HG03097 (cell line): ENCODE data around the gene TUBB4B.

ENCODE experiments used
- ATAC-seq: cut with Tn5 transposase; IDR thresholded peaks from one replicate; pipeline ENCODE4 v1.9.1; 2021; ENCODE audit not compliant: unreplicated experiment, low FRiP score

TUBB4B gene

DNA sequence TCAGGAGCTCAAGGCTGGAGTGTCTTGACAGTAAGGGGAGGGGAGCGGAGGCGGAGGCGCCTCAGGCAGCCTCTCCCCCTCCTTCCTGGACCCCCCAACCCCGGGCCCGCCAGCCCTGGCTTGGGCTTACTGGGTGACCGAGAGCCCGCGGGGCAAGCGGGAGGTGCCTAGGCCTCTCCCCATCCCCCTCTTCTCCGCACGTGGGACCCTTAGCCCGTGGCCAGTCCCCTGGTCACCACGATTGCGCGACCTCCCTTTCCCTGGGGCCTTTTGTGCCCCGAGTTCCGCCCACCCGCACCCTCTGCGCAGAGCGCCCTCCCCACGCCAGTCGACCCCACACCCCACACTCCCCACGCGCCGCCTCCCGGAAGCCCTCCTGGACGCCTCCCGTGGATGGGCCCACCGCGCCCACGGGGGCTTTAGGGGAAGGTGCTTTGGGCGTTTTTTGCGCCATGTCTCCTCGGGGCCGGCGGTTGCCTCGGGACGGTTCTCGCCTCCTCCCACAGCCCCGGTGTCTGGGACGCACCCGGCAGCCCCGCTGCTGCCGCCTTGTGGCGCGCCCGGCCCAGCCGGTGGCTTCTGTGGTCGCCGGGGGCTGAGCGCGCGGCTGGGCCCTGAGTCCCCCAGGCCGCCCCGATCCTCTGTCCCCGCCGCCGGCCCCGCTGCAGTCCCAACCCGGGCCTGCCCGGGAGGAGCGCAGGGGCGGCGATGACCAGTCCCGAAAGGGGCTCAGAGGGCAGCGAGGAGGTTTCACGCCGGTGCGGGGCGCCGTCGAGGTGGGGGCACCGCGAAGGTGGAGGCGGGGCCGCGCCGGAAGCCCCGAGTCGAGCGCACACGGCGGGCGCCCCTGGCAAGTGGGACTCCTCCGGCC, 39.6 kb downstream of the TUBB4B start:
- ATAC-seq: no peak

DNA sequence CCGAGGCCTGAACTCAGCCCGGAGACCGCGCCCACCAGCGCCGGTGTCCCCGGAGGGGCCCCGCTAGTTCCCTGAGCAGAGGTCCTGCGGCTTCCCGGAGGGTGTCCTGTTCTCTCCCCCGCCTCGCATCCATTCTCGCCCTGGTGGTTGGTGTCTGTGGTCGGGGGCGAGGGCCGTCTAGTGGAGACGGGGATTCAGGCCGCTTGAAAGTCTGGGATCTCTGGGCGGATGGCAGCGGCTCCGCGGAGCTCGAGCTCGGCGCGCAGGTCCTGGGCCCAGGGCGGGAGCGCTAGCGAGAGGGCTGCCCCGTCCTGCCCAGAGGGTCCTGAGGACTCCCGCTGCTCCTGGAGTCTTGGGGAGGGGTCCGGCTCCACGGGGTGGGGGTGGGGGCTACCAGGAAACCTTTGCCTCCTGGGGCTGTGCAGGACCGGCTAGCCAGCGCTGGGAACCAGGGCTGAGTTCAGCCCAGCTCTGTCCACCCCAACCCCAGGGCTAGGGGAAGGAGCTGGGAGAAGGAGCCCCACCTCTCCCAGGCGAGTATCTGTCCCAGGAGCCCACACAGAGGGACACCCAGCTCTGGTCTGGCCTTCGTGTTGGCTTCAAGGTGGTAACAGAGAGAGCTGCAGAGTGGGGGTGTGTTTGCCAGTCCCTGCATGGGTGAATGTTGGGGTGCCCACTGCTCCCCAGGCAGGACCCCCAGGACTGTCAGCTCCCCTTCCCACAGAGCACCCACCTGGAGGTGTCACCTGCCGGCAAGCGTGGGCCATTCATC, 40.4 kb downstream of the TUBB4B start:
- no peak for ATAC-seq

- no peak for ATAC-seq
Measured at GRCh38 chr9:137286975-137287383, 45.9 kb downstream of the TUBB4B start.

GRCh38 chr9:137293094-137293481, 52.0 kb downstream of the TUBB4B start:
- ATAC-seq: no peak
